WI38 (cell line): Measurements from ENCODE around the gene HCN2.

Source experiments
- H3K4me3 ChIP-seq: 2 replicates; pipeline ENCODE4 v1.5.1; 2011; ENCODE audit warnings: low read depth, mild to moderate bottlenecking, control low read depth, low read length
- TF ChIP-seq, protein P1 (sequence below): IDR thresholded peaks from 2 replicates; pipeline ENCODE4 v1.5.1; 2012; ENCODE audit warnings: low read depth, mild to moderate bottlenecking, control low read depth, low read length

The HCN2 gene

DNA sequence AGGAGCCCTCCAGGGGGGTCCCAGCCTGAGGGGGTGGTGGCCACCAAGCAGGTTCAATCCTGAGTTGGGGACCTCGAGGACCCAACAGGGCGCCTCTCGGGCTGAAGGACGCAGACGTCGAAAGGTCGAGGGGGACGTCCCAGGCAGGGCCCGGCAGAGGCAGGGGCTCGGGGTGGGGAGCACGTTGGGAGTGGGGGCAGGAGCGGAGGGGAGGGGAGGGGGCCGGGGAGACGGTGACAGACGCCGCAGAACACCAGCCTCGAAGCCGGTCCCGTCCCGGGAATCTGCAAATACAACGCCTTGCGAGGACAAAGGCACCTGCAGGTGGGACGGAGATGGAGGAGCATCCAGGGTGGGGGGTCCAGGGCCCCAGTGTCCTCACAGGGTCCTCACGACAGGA lies 54.1 kb downstream of the HCN2 start:
- TF ChIP-seq, protein P1, sequence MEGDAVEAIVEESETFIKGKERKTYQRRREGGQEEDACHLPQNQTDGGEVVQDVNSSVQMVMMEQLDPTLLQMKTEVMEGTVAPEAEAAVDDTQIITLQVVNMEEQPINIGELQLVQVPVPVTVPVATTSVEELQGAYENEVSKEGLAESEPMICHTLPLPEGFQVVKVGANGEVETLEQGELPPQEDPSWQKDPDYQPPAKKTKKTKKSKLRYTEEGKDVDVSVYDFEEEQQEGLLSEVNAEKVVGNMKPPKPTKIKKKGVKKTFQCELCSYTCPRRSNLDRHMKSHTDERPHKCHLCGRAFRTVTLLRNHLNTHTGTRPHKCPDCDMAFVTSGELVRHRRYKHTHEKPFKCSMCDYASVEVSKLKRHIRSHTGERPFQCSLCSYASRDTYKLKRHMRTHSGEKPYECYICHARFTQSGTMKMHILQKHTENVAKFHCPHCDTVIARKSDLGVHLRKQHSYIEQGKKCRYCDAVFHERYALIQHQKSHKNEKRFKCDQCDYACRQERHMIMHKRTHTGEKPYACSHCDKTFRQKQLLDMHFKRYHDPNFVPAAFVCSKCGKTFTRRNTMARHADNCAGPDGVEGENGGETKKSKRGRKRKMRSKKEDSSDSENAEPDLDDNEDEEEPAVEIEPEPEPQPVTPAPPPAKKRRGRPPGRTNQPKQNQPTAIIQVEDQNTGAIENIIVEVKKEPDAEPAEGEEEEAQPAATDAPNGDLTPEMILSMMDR = no peak

DNA sequence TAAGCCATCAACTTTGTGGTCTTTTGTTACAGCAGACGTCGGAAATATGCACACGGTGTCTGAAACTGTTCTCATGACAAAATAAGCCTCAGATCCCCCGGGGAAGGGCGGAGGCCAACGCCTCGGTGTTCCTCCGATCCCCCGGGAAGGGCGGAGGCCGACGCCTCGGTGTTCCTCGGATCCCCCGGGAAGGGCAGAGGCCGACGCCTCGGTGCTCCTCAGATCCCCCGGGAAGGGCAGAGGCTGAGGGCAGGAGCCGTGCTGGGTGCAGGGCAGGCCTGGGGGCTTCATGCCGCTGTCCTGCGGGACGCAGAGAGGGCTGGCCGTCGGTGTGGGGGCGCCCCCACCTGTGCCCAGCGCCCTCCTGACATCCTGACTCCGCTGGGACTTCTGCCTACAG lies 54.7 kb downstream of the HCN2 start:
- H3K4me3 ChIP-seq = no peak overlapping the region
- TF ChIP-seq, protein P1 = no peak

More for the DNA sequence above, 54.1 kb downstream of the HCN2 start:
- H3K4me3 ChIP-seq = no peak overlapping the region

DNA sequence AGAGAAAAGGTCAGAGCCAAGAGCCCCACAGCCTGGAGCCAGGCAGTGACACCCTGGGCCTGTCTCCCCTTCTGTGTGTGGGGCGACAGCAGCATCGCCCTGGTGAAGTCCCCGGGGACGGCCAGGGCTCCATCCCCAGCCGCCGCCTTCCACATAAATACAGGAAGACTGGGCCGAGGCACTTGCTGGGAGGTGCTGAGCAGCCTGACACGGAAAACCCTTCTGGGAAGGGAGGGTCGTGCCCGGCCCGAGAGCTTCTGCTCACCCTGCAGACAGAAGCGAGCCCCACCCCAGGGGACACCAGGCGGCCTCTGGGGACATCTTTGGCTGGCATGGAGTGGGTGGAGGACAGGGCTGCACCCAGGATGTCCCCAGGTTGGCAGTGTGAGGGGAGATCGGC lies 55.1 kb downstream of the HCN2 start:
- TF ChIP-seq, protein P1 = no peak
- H3K4me3 ChIP-seq = no peak overlapping the region

DNA sequence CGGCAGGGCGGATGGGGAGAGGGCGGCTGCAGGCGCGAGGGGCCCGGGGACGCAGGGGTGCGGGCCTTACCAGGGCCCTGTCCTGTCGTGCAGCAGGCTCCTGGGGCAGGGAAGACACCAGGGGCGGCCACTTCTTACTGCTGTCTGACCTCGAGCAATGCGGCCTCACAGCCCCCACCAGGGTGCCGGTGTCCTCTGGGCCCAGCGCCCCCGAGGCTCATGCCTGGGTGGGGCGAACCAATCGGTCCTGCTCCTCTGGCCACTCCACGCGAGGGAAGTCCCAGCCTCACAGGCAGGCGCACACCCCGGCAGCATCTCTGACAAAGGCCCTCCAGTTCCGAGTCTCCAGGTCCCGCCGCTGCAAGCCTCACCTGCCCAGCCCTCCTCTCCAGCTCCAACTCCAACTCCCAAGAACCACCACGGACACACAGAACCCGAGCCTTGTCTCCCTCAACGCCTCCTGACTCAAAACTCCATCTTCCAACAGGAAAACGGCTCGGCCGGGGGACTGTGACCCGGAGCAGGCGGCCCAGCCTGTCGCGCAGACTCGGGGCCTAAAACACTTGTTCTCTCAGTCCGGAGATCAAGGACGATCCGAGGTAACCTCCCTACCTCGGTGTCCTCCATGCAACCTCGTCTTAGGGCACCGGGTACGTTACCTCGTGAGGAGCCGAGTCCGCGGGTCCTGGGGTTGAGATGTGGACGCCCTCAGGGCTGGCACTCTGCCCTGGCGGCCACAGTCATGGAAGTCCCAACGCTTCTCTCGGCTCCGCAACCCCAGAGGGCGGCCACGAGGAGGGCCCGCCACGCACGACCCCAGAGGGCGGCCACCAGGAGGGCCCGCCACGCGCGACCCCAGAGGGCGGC lies 56.5 kb downstream of the HCN2 start:
- H3K4me3 ChIP-seq = no peak overlapping the region
- TF ChIP-seq, protein P1 = no peak

DNA sequence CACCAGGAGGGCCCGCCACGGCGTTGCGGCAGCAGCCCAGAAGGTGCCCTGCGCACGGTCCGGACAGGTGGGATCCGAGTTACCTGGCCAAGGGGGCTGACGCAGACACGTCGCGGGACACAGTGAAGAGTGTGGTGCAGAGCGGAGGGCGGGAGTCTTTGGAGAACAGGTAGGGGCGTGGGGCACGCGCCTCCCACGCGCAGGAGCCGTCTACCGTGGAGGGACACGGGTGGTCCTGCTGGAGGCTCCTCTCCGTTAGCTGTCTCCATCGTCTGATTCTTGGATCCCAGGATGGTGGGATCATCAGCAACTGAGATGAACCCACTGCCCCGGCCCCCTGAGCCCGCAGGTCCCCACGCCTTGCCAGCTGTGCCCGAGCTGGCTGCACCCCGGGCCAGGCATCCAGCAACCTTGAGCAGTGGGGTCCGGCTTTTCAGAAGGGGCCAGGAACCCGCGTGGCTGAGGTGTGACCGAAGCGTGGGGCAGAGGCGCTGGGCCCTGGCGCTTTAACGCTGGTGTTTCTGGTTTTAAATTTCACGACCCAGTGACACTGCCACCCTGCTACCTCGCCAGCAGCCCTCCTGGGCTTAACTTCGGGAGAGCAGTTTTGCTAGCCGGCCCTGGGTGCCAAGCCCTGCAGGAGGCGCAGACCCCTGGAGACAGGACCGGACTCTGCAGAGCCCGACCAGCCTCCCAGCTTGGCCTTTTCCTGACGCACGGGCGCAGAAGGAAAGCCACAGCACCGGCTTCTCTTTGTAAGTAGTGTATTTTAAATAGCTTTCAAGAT lies 57.3 kb downstream of the HCN2 start:
- TF ChIP-seq, protein P1 = no peak

DNA sequence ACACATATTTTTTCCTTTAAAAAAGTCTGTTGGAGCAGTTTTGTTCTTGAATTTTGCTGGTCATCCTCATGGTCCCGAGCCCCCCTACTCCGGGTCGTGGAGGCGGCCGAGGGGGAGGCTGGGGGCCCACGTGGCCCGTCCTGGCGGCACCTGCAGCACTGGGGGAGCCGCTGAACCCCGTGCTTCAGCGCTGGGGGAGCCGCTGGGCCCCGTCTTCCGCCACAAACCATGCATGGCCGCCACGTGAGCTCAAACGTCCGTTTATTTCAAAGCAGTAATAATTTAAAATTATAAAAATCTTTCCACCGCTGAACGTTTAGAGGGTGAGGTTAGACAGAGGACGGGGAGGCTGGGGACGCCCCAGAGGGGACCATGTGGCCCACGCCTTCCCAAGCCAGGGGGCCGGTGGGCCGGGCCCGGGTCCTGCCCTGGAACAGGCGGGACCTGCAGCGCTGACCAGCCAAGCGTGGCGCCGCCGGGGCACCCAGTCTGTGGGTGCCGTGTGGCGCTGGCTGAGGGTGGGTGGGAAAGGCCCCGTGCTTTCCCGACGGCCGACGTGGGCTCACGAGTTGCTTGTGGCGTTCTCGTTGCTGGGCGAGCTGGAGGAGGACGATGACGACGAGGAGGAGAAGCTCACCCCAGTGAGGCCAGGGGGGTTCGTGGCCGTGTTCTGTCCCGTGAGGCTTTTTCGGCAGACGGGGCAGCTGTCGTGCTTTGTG lies 58.0 kb downstream of the HCN2 start:
- TF ChIP-seq, protein P1 = no peak
- H3K4me3 ChIP-seq = no peak overlapping the region

More for the DNA sequence above, 57.3 kb downstream of the HCN2 start:
- no peak overlapping the region for H3K4me3 ChIP-seq
